HG03354 (cell line): ENCODE measurements around the gene BLM.
"Not testable (repeated sequence)": the region's sequence is repeated elsewhere in the genome, so short reads cannot be mapped to it uniquely, and the experiment has no call there.

Source experiments
- ATAC-seq: cut with Tn5 transposase; IDR thresholded peaks from one replicate; pipeline ENCODE4 v1.9.1; 2021; ENCODE audit warnings: mild to moderate bottlenecking; ENCODE audit not compliant: unreplicated experiment, poor library complexity, severe bottlenecking

BLM gene

DNA sequence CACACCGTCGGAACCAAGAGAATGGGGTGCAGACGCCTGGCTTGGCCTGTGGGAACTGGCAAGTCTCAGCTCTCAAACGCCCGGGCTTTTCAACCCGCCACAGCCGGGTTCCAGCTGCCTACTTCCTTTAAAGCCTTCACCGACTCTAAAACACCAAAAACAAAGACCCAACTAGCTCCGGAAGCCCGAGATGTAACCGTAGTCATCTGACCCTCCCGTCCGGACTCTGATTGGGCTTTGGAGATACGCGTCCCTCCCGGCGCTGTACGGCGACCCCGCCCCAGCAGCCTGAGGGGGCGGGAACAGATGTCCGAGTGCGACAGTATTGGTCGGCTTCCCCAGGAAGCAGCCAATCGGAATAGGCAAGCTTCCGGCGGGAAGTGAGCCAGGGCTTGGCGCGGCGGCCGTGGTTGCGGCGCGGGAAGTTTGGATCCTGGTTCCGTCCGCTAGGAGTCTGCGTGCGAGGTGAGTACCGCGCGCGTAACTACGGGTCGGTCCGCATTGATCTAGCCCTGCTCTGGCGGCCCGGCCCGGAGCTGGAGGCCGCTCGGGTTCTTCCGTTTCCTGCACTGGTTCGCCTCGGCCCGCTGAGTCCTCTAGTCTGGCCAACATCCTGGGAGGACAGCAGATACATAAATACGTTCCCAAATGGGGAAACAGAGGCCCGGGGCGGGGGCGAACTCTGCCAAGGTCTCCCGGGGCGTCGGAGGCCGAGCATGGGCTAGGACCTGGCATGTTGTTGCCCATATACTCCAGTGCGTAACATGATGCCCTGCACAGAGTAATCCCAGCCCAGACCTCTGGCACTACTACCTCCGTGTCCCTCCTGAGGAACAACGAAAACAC, at the start of gene BLM:
Gene BLM, plus strand, starts transcription at position 371 of the 846 bp plus-strand sequence. CDS start 30,047 bp downstream, outside the sequence.
- ATAC-seq, result peak; percentile 98

DNA sequence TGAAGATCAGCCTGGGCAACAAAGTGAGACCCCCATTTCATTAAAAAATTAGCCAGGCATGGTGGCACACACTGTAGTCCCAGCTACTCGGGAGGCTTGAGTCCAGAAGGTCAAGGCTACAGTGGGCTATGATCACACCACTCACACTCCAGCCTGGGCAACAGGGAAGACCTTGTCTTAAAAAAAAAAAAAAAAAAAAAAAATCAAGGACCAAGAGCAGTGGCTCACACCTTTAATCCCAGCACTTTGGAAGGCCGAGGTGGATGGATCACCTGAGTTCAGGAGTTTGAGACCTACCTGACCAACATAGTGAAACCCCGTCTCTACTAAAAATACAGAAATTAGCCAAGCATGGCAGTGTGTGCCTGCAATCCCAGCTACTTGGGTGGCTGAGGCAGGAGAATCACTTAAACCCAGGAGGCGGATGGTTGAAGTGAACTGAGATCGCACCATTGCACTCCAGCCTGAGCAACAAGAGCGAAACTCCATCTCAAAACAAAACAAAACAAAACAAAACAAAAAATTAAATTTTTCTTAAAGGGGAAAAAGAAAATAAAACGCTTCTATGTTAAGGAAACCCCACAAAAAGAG, 49.3 kb upstream of the BLM start:
- ATAC-seq, result not testable (repeated sequence)

DNA sequence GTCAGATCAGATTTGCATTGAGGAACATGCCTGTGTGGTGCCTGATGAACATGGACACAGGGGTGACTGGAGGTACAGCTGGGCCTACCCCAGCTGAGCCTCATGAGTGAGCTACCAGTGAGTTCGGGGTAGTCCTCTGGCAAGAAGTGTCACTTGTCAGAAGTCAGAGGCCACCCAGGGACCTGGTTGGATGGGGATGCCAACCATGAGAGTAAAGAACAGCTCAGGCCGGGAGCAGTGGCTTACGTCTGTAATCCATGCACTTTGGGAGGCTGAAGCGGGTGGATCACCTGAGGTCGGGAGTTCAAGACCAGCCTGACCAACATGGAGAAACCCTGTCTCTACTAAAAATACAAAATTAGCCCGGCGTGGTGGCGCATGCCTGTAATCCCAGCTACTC, 46.5 kb upstream of the BLM start:
- ATAC-seq, result not testable (repeated sequence)

DNA sequence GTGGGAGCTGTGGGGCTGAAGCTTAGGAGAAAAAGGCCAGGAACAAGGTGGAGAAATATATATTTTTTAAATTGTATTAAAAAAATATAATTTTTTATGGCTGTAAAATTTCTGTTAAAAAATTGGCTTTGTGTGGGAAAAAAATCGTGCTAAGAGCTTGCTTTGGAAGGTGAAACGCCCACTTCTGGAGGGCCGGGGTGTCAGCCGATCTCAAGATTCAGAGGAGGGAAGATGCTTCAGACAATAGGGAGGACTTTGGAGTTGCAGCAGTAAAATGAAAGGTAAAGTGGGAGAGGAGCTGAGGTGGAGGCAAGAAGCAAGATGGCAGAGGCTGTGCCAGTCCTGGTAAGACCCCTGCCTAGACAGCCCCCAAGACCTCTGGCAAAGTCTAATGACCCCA, 45.9 kb upstream of the BLM start:
- no peak for ATAC-seq

DNA sequence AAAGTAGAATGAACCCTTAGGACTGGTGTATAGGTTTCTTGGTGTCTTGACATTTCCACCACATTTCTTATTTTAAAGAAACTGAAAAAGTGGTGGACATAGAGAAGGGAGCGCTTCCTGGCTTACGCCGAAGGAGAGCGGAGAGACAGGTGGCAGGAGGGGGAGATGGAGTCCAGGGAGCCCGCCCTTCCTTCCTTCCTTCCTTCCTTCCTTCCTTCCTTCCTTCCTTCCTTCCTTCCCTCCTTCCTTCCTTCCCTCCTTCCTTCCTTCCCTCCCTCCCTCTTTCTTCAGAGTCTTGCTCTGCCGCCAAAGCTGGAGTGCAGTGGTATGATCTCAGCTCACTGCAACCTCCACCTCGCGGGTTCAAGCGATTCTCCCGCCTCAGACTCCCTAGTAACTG, 43.8 kb upstream of the BLM start:
- not testable (repeated sequence) for ATAC-seq

DNA sequence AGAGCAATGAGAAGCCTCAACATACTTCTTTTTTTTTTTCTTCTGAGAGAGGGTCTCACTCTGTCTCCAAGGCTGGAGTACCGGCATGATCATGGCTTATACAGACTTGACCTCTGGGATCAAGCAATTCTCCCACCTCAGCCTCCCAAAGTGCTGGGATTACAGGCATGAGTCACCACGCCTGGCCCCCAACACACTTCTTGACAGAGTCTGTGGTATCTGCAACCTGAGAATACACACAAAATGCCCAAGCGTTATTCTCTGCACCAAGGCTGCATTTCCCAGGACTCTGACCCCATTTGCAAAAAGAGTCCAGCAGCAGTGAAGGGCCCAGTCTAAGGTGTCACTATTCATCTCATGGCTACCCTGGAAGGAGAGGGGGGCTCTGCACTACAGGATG, 42.7 kb upstream of the BLM start:
- no peak for ATAC-seq

DNA sequence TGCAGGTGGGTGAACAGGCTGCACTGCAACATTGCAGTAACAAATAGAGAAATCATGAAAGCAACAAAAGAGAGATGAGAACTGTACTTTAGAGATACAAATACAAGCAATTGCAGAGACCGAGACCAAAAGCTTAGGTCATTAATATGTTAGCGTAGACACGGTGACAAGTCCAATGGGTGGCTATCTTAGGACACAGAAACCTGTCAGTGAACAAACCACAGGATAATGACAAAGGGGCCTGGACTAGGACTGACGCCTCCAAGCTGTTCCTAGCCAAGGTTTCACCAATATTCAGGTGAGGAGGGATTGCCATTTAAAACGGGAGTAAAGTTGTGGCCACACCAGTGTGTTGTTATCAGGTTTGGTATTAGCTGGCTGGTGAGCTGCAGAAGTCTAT, 41.7 kb upstream of the BLM start:
- no peak for ATAC-seq

DNA sequence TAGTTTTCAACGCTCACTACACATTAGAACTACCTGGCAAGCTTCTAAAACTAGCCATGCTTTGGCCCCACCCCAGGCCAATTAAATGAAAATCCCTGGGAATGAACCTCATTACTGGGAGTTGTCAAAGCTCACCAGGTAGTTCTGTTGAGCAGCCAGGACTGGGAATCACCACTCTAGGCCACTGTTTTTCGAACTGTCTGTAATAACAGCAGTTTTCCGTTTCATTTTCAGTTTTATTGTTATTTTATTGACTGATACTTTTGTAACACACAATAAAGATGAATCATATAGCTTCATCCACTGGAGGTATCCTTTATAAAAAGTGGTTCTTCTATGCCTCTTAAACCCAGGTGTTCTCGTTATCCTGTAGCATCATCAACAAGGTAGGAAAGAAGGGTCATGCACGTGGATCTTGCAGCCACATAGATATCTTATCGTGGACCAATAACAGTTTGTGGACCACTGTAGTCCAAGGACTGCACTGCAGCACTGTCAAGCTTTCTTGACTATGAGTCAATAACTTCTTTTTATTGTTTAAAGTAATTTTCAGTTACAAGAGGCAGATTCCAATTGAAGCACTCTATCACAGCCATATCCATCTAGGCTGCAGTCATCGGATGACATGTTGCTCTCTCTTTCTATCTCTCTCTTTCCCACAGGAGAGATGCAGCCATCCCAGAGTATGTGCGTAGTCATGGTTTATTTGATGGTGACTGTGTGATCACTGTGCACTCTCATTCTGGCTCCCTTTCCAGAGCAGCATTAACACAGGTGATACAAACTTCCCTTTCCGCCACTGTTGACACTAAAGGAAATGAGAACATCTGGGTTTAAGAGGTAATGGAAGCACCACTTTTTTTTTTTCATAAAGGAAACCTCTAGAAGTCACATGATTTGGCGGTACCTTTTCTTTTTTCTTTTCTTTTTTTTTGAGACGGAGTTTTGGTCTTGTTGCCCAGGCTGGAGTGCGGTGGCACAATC, 39.0 kb upstream of the BLM start:
- ATAC-seq, result no peak

DNA sequence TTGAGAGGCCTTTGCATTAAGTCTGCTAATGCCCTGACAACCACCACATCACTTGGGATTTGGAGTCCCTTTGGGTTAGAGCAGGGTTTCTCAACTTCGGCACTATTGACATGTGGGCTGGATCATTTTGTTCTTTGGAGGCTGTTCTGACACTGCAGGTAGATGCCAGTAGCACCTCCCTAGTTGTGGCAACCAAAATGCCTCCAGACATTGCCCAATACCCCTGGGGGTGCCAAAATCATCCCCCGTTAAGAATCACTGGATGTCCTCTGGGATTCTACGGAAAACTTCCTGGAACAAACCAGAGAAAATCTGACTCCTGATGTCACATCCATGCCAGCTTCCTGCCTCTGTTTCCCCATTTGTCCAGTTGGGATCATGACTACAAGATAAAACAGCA, 37.2 kb upstream of the BLM start:
- ATAC-seq, result no peak

DNA sequence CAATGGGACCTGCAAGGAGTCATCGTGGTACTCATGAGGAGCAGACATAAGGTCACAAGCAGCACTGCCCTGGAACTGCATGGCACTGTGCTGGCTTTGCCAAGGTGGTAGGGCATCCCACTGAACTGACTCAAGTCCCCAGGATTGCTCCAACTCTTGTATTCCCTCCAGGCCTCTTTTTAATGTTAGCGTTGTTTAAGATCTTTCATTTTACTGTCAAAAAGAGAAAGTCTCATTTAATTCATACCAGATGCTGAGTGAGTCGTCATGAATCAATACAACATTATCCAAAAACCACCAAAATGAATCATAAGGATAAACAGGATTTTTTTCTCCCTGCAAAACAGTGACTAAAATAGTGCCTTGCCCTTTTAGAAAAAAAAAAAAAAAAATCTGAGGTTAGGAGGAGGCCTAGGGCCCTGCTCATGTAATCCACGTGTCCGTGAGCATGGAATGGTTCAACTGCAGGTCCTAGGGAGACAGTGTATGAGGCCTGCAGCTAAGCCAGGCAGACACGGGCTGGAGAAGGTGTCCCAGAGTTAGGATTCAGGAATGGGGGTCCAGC, 36.7 kb upstream of the BLM start:
- ATAC-seq, result no peak

DNA sequence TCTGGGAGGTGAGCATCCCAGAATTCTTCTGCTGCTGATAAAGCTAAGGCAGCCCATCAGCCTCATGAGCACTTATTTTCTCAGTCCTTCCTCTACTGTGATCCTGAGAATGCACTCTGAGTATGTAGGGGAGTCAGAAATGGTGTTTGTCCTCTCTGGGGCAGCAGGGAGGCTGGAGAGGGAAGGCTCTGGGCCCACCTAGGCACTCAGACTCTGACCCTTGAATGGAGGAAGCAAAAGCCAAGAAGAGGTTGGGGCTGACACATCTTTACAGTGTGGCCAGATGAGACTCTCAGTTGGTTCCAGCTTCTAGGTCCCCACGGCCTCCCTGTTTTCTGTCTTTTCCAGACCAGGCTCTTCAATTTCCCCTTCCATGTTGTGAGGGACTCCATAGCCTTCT, 36.1 kb upstream of the BLM start:
- no peak for ATAC-seq

DNA sequence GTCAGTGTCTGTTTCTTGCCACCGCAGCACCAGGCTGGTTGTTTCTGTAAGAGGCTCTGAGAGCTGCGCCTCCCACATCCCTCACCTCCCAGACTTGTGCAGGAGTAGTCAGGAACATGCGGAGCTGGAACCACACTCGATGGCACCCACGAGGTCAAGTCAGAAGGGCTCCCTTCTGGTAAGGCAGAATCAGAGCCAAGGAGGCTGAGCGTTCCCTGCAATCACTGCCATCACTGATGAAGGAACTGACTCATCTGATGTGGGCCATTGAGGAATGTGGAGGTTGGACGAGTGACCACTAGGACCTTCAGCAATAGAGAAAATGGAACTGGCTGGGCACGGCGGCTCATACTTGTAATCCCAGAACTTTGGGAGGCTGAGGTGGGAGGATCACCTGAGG, 35.7 kb upstream of the BLM start:
- ATAC-seq, result no peak

DNA sequence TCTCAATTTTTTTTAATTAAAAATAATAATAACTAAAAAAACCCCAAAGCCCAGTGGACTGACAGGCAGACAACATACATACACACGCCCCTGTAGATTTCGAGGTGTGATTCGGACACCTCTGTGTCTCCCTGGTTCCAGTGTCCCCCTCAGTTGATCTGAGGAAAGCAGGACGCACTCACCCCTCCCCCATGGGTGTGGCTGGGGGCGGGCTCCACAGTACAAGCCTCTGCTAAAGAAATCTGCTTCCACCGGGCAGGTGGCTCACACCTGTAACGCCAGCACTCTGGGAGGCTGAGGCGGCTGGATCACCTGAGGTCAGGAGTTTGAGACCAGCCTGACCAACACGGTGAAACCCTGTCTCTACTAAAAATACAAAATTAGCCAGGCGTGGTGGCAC, 33.8 kb upstream of the BLM start:
- ATAC-seq, result no peak

DNA sequence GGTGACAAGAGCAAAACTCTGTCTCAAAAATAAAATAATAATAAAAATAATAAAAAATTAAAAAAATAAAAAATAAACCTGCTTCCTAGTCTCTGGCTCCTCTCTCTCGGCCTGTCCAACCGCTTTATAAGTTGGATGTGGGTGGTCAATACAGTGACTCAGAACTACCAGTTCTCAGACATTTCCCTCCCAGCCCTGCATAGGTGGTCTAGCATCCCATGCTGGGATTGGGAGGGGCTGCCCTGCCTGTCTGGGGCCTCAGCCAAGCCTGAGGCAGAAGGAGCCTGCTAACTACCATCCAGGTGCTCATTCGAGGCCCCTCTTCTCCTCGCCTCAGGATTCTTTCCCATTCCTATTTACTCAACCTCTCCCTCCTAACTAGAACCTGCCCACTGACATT, 33.3 kb upstream of the BLM start:
- no peak for ATAC-seq

DNA sequence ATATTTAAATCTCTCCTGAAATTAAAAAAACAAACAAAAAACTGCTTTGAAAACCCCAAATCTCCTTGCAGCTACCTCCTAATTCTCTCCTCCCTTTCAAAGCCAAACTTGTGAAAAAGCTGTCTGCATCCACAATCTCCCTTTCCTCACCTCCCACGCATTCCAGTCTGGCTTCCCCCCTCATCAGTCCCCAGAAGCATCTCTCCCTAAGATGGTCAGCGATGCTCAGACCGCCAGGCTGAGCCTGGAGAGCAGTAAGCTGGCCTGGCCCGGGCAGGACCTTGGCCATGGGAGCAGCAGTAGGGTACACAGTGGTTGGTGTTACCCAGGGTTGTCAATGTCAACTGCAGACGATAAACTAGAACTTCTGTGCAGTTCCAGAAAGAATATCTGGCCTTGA, 32.9 kb upstream of the BLM start:
- no peak for ATAC-seq

DNA sequence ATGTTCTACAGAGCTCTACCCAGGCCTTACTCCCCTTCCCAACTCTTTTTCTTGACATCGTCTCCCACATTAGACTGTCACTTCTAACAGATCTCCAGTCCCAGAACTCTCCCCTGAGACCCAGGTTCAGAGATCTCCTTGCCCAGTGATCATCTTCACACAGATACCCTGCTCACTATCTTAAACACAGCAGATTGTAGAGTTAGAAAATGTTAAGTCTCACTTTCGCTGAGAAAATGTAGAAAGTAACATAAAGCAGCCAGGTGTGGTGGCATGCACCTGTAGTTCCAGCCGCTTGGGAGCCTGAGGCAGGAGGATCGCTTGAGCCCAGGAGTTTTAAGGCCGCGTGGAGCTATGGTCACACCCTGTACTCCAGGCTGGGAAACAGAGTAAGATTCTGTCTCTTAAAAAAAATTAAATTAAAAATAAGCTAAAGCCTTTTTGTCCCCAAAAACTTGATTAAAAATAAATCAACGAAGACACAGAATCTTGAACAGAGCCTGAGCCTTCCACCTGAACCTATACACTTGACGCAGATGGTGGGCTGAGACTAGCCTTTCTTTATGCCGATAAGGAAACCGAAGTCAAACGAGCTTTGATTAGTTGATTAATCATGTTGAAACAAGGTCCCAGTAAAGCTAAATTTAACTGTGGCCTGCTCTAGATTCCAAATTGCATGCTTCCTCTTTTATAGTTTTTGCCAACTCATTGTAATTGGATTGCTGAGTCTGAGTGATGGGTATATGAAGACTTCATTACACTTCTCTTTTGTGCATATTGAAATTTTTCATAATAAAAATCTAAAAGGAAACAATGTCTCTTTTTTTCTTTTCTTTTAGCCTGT, 31.3 kb upstream of the BLM start:
- ATAC-seq, result peak; percentile 29

DNA sequence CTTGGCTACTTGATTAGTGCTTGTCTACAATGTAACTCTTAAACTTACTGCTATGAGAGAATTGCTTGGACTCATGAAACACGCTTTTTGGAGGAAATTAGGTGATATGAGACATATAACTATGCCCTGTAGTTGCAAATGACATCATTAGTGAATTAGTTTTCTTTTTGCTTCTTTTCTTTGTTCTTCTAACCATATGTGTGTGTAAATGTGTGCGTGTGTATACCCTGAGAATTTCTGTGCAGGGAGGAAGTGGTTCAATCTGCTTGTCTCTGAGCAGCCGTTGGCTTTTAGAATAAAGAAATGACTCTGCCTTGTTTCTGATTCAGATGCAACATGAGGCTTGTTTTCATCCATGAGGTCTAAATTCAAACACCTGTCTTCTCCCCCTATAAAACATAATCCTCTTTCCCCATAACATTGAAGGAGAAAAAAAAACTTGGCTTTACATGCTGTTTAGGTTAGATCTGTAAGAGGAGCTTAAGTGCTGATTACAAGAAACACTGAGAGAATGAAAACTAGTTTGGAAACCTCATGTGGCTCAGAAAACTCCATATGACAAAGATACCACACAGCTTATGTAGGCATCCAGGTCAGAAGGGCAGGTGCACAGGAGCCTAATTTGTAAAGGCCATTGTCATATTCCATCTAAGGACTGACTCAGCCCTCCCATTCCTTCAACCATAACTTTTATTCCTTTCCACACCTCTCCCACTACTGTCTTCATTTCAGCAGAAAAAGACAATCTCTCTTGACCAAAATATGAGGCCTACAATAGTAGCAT, 30.5 kb upstream of the BLM start:
- ATAC-seq, result peak; percentile 88

DNA sequence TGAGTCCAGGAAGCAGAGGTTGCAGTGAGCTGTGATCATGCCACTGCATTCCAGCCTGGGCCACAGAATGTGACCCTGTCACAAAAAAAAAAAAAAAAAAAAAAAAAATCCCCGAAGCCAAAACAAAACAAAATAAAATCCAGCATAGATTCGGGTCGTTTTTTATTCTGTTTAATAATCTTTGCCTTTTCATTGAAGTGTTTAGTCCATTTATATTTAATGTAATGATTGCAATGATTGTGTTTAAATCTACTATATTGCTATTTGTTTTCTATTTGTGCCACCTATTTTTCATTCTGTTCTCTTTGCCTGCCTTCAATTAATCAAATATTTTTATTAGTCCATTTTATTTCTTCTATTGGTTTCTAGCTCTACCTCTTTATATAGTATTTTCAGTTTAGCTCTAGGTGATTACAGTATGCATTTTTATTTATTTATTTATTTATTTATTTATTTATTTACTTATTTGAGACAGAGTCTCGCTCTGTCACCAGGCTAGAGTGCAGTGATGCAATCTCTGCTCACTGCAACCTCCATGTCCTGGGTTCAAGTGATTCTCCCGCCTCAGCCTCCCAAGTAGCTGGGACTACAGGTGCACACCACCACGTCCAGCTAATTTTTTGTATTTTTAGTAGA, 27.7 kb upstream of the BLM start:
- not testable (repeated sequence) for ATAC-seq
